ENCODE measurements around the gene GAGE12F.
"Not testable (repeated sequence)": the region's sequence is repeated elsewhere in the genome, so short reads cannot be mapped to it uniquely, and the experiment has no call there.

DNA sequence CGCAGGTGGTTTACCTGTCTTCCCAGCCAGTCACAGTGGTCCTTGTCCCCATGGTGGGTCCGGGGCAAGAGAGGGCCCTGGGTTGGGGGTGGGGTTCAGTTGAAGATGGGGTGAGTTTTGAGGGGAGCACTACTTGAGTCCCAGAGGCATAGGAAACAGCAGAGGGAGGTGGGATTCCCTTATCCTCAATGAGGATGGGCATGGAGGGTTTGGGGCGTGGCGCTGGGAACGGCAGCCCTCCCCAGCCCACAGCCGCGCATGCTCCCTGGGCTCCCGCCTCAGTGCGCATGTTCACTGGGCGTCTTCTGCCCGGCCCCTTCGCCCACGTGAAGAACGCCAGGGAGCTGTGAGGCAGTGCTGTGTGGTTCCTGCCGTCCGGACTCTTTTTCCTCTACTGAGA lies at the start of gene GAGE12F:
- not testable (repeated sequence) for TF ChIP-seq ZNF8 (CRISPR knock-in tag; IDR thresholded peaks at IDR 0.05); TCF4 (CRISPR knock-in tag; IDR thresholded peaks at IDR 0.05; ENCODE audit: borderline replicate concordance); PPARA (CRISPR knock-in tag; IDR thresholded peaks at IDR 0.05; ENCODE audit: borderline replicate concordance); PATZ1 (CRISPR knock-in tag; IDR thresholded peaks at IDR 0.05; ENCODE audit: borderline replicate concordance); TOX (CRISPR knock-in tag; IDR thresholded peaks at IDR 0.05; ENCODE audit: borderline replicate concordance); BACH2 (CRISPR knock-in tag; IDR thresholded peaks at IDR 0.05; ENCODE audit: borderline replicate concordance); ZNF70 (CRISPR knock-in tag; IDR thresholded peaks at IDR 0.05); CREB5 (CRISPR knock-in tag; IDR thresholded peaks at IDR 0.05; ENCODE audit: low read depth); ZFP3 (CRISPR knock-in tag; IDR thresholded peaks at IDR 0.05); CSDC2 (CRISPR knock-in tag; IDR thresholded peaks at IDR 0.05); TSHZ2 (CRISPR knock-in tag; IDR thresholded peaks at IDR 0.05)
- TF ChIP-seq, protein P1, sequence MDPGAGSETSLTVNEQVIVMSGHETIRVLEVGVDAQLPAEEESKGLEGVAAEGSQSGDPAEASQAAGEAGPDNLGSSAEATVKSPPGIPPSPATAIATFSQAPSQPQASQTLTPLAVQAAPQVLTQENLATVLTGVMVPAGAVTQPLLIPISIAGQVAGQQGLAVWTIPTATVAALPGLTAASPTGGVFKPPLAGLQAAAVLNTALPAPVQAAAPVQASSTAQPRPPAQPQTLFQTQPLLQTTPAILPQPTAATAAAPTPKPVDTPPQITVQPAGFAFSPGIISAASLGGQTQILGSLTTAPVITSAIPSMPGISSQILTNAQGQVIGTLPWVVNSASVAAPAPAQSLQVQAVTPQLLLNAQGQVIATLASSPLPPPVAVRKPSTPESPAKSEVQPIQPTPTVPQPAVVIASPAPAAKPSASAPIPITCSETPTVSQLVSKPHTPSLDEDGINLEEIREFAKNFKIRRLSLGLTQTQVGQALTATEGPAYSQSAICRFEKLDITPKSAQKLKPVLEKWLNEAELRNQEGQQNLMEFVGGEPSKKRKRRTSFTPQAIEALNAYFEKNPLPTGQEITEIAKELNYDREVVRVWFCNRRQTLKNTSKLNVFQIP (CRISPR knock-in tag; IDR thresholded peaks at IDR 0.05; ENCODE audit: borderline replicate concordance, low read depth), result not testable (repeated sequence)

Measured in SK-N-SH treated with all-trans-retinoic acid at 6 μM for 48 hours (cell line).